ENCODE measurements around the gene SHROOM1.

GRCh38 chr5:132873119-132873929, 42.9 kb upstream of the SHROOM1 start, which contains the start of gene LEAP2:
- no peak for TF ChIP-seq CTCF (IDR thresholded peaks at IDR 0.05 in 4 of 5, conservative IDR thresholded peaks at IDR 0.05 in 1 of 5)
- TF ChIP-seq POLR2A (IDR thresholded peaks at IDR 0.05): no peak

Measured in gastrocnemius medialis (tissue), 4 donors.